Measurements from ENCODE around the gene LRRC10.
A peak's percentile ranks its signal among the peaks of the same experiment; 100 is the strongest.

Gene LRRC10

DNA sequence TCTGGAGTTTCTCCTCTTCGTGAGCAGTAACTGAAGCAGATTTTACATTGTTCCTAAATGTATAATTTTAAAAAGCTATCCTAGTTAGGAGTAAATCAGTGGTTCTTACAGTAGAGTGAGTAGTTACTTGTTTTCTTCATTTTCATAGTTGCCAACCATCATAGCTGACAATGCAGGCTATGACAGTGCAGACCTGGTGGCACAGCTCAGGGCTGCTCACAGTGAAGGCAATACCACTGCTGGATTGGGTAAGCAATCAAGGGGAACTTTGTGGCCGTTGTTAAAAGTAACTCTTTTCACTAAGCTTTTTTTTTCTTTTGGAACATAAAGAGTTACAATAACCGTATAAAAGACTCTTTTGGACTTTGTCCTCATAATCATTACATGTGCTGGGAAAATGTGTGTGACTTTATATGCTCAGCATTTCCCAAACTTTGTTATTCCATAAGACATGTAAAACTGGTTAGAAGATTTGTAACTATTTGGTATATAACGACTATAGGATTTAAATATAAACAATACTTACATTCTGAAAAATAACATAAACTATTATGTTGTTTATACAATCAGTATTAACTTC, 12.4 kb downstream of the LRRC10 start:
- Mint-ChIP-seq H3K27me3 (no peaks in the 10 kb centered on the region), H3K9me3 (no peaks in the 10 kb centered on the region), H3K4me3 (no peak overlapping the region), H3K4me1 (peaks cover 11% of the 10 kb centered on the region), H3K27ac (no peak overlapping the region)
- DNase-seq = no peak
- no peak for ATAC-seq

DNA sequence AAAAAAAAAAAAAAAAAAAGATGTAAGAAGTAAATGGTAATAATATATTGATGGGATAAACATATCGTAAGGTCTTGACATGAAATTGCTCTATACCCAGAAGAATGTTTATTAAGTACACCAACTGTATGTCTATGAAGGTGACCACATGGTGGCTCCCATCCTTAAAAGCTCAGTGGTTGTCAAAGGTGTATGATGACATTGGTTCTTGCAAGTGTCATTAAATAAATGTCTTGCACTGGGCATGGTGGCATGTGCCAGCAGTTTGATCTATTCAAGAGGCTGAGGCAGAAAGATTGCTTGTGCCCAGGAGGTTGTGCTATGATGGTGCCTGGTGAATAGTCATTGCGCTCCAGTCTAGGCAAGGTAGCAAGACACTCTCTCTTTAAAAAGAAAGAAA, 15.0 kb downstream of the LRRC10 start:
- no peak overlapping the region for H3K27ac Mint-ChIP-seq
- no peaks in the 10 kb centered on the region for H3K27me3 Mint-ChIP-seq
- no peak overlapping the region for H3K4me3 Mint-ChIP-seq
- ATAC-seq (no peak), DNase-seq (no peak)
- H3K4me1 Mint-ChIP-seq = peaks cover 29% of the 10 kb centered on the region
- H3K9me3 Mint-ChIP-seq = no peaks in the 10 kb centered on the region

DNA sequence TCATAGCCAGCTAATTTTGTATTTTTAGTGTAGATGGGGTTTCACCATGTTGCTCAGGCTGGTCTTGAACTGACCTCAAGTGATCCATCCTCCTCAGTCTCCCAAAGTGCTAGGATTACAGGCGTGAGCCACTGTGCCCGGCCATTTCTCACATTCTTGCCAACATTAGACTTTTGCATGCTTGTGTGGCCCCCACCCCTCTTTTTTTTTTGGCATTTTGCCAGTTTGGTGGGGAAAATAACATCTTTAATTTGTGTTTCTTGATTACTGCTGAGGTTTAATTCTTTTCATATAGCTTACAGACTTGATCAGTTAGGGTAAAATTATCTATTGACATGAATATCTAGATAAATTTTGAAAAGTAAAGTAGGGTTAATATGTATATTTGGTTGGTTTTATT, 21.6 kb downstream of the LRRC10 start:
- no peak overlapping the region for H3K4me3 Mint-ChIP-seq
- no peak for ATAC-seq
- no peaks in the 10 kb centered on the region for H3K27me3 Mint-ChIP-seq
- H3K9me3 Mint-ChIP-seq = no peaks in the 10 kb centered on the region
- no peak for DNase-seq
- H3K27ac Mint-ChIP-seq = peak overlapping the region in 1 of 2 donors; percentile 42
- H3K4me1 Mint-ChIP-seq = peaks cover 57% of the 10 kb centered on the region

DNA sequence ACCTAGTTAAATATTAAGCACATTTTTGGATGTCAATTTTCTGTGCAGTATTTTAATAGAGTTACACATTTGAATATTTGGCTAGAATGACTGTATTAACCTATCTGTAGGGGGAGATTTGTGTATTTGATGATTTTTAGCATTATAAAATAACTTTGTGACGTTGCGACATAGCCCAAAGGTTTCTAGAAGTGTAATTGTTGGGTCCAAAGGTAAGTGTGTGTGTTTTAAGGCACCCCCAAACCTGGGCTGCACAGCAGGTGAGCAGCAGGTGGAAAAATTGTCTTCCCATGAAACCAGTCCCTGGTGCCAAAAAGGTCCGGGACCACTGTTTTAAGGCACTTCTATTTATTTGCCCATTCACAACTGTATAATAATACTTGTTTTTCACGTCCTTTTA, 22.2 kb downstream of the LRRC10 start:
- peak overlapping the region in 1 of 2 donors; percentile 33 for H3K4me3 Mint-ChIP-seq
- ATAC-seq = no peak
- peak overlapping the region in 1 of 2 donors; percentile 42 for H3K27ac Mint-ChIP-seq
- peaks cover 52% of the 10 kb centered on the region for H3K4me1 Mint-ChIP-seq
- H3K9me3 Mint-ChIP-seq = no peaks in the 10 kb centered on the region
- no peak for DNase-seq
- H3K27me3 Mint-ChIP-seq = no peaks in the 10 kb centered on the region

DNA sequence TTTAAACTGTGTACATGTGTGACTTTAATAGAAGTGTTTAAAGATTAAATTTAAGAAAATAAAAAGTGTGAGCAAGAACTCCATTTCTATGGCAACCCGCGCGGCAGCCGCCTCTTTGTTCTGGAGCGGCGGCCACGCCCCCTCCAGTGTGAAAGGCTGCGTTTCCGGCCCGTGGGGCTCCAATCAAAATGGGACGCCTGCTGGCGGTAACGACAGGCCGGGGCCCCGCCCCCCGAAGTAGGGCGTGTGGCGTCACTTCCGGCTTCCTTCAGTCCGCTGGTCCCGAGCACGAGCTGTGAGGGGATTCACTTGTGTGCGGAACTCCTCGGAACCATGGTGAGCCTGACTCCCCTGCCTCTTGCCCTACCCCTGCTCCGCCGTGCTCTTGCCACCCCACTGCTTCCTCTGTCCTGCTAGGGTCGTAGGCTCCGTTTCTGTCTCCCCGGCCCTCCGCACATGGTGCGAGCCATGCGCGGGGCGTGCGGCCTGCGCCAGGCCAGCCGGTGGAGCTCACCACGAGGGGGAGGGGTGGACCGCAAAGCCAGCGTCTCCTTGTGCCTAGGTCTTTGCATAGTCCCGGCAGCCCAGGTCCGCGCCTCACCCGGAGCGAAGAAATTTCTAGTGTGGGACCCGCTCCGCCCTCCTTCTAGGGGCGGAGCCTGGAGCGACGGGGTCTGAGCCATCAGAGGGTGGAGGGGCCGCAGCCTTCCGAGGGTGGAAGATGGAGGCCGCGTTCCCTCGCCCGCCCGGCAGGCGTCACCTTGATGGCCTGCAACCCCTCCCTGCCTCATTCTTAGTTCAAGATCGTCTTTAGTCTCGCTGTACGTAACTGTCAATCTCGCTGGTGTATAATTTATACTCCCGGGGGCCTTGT, 25.3 kb downstream of the LRRC10 start, which contains the start of gene CCT2:
TSS of gene CCT2 (plus strand) at position 271 of the 874 bp plus-strand sequence. CDS start at position 334, 63 bp downstream.
- H3K27me3 Mint-ChIP-seq = no peaks in the 10 kb centered on the region
- H3K4me3 Mint-ChIP-seq = peak within 1 kb of the TSS; percentile 90 to 97
- peaks cover 32% of the 10 kb centered on the region for H3K4me1 Mint-ChIP-seq
- peak; percentile 95 for ATAC-seq
- no peaks in the 10 kb centered on the region for H3K9me3 Mint-ChIP-seq
- DNase-seq = peak; percentile 93 to 96
- peak within 1 kb of the TSS; percentile 94 to 100 for H3K27ac Mint-ChIP-seq

DNA sequence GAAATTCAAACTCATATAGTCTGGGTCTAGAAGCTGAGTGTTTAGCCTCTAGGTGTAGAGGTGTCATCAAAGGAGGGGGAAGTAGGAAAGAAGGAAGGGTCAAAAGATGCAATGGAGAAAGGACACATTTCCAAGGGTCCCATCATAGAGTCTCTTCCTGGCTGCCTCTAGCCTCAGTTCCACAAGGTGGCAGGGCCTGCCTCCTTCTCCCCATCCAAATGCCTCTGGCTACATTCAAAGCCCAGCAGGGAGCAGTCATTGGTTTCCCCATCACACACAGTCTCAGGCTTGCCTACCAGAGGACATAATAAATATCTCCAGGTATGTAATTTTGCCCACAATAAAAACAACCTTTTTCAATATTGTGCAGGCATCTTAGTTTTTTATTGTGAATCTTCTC, 27.5 kb downstream of the LRRC10 start:
- ATAC-seq = no peak
- no peak overlapping the region for H3K4me3 Mint-ChIP-seq
- peaks cover 16% of the 10 kb centered on the region for H3K4me1 Mint-ChIP-seq
- no peak overlapping the region for H3K27ac Mint-ChIP-seq
- DNase-seq = no peak
- H3K9me3 Mint-ChIP-seq = no peaks in the 10 kb centered on the region
- no peaks in the 10 kb centered on the region for H3K27me3 Mint-ChIP-seq

DNA sequence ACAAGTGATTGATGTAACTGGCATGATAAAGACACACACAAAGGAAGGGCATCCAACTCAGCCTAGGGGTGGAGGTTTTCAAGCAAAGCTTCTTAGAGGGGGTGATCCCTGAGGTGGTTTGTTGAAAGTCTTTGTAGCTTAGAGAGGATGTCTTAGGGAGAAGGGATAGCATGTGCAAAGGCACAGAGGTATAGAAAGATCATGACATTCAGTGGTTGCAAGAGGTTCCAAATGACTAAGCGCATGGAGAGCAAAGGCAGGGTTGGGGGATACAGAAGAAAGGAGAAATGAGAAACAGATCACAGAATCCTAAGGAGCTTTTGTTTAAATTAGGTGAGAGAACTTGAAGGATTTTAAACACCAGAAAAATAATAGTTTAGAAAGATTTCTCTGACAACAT, 30.6 kb downstream of the LRRC10 start:
- H3K27ac Mint-ChIP-seq = peak overlapping the region in 1 of 2 donors; percentile 21
- H3K9me3 Mint-ChIP-seq = no peaks in the 10 kb centered on the region
- H3K27me3 Mint-ChIP-seq = no peaks in the 10 kb centered on the region
- peak; percentile 46 for ATAC-seq
- no peak for DNase-seq
- no peak overlapping the region for H3K4me3 Mint-ChIP-seq
- H3K4me1 Mint-ChIP-seq = peaks cover 6% of the 10 kb centered on the region

DNA sequence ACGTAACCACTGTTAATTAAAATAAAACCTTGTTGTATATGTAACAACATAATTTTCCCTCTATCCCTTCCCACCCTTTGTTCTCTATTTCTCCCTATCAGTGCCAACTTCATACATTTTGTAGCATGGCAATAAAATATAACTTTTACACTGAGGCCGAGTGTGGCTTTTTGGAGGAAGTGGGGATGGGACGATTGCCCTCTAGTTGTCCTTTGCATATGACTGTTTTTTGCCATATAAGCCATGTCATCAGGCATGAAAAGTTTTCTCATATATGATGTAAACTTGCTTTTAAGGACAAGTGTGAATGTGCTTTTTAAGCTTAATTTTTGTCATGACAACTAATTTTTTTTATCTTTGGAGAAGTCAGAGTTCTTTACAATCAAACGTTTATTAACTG, 31.7 kb downstream of the LRRC10 start:
- DNase-seq = no peak
- no peak overlapping the region for H3K4me3 Mint-ChIP-seq
- H3K9me3 Mint-ChIP-seq = no peaks in the 10 kb centered on the region
- no peaks in the 10 kb centered on the region for H3K27me3 Mint-ChIP-seq
- H3K4me1 Mint-ChIP-seq = peaks cover 7% of the 10 kb centered on the region
- ATAC-seq = no peak
- H3K27ac Mint-ChIP-seq = no peak overlapping the region

DNA sequence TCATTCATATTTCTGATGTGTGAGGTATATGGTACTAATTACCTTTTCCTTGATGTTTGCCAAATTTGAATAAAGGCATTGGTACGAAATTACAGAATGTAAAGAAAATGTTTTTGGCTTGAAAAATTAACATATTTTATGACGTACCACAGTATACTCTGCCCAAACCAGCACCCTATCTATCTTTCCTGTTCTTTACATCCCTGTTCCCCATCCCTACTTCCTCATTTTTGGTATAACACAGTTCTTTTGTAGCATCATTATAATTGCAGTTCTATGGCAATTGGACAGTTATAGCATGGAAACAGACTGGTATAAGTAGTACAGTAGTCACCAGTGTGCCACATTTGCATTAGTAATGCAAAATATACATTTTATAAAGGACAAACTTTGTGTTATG, 32.4 kb downstream of the LRRC10 start:
- H3K27me3 Mint-ChIP-seq = no peaks in the 10 kb centered on the region
- H3K4me1 Mint-ChIP-seq = peaks cover 12% of the 10 kb centered on the region
- no peak overlapping the region for H3K27ac Mint-ChIP-seq
- H3K9me3 Mint-ChIP-seq = no peaks in the 10 kb centered on the region
- no peak for DNase-seq
- no peak overlapping the region for H3K4me3 Mint-ChIP-seq
- ATAC-seq = no peak

DNA sequence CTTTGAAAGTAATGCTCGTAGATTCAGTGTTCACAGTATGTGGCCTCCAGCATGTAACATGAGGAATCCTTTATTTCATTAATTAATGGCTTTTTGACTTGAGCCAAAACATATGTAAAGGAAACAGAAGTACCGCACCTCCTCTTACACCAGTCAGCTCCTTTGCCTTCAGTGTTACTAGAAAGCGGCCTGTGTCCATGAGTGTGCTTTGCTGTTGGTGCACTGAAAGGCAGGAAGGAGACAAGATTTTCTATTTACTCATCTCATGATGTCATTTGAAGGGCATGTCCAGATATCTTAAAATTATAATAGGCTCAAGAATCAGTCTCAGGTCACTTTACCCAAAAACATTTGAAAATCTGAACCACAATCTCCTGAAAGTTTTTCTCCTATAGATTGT, 35.4 kb downstream of the LRRC10 start:
- Mint-ChIP-seq H3K27ac (no peak overlapping the region), H3K4me3 (no peak overlapping the region), H3K4me1 (peaks cover 12% of the 10 kb centered on the region), H3K9me3 (no peaks in the 10 kb centered on the region), H3K27me3 (no peaks in the 10 kb centered on the region)
- no peak for DNase-seq
- no peak for ATAC-seq

DNA sequence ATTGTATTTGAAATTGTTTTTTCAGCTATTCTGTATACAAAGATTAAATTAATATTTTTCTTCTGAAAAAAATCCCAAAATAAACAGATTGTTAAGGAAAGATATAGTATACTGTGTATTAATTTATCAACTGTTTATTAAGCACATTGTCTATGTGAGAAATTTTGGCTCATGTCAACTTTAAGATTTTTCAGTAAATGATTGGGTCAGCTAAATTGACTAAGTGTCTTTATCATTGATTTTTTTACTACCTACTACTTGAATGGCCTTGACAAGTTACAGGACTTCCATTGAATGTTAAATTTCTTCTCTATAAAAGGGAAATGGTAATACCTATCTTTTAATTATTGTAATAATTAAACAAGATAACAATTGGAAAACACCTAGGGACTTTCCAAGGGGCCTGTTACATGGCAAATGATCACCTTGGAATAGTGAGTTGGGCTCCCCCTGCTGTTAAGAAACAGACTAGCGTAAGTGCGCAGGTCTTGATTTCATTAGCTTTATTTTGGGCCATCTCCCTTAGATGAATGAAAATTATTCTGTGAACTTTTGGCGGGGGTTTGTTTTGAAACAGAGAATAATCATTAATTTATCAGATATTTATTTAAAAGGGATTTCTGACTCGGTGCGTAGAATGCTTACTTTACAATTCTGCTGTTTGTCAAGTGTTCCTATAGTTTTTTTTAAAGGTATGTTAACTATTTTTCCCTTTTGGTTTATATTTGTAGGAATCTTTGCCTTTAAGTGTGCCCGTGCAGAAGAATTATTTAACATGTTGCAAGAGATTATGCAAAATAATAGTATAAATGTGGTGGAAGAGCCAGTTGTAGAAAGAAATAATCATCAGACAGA, 39.9 kb downstream of the LRRC10 start:
- DNase-seq (peak; percentile 27 to 54), ATAC-seq (peak; percentile 74)
- H3K27me3 Mint-ChIP-seq = no peaks in the 10 kb centered on the region
- H3K4me1 Mint-ChIP-seq = peaks cover 6% of the 10 kb centered on the region
- no peaks in the 10 kb centered on the region for H3K9me3 Mint-ChIP-seq
- H3K4me3 Mint-ChIP-seq = no peak overlapping the region
- no peak overlapping the region for H3K27ac Mint-ChIP-seq

DNA sequence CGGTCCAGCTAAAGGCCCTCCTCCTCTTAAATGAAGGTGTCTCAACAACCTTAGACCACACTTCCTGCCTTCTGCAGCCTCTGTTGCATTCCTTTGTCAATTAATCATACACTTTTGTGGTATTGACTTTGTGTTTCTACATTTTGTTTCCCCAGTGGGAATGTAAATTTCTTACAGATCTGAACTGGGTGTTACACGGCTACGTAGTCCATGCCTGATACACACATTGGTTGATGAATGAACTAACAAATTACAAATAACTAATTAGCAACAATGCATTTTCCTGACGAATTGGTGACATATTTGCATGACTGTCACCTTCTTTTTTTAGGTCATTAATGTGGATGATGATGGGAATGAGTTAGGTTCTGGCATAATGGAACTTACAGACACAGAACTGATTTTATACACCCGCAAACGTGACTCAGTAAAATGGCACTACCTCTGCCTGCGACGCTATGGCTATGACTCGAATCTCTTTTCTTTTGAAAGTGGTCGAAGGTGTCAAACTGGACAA, 40.6 kb downstream of the LRRC10 start:
- Mint-ChIP-seq H3K4me1 (peaks cover 6% of the 10 kb centered on the region), H3K9me3 (no peaks in the 10 kb centered on the region), H3K27ac (no peak overlapping the region), H3K27me3 (no peaks in the 10 kb centered on the region), H3K4me3 (no peak overlapping the region)
- no peak for DNase-seq
- ATAC-seq = no peak

DNA sequence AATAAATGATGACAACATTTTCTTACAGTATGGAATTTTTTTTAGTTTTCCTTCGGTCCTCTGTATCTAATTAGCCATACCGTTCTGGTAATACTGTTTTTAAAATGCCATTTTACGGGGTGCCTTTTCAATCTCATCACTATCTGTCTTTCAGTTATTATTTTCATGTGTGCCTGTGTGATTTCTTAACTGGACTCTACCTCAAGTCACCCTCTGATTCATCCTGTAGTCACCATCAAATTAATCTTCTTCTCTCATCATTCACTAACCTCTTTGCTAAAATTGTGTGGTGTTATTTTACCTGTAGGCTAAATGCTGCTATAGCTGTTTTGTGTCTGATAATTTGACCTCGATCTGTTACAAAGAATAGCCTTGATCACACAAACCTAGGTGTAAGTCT, 41.5 kb downstream of the LRRC10 start:
- Mint-ChIP-seq H3K4me3 (no peak overlapping the region), H3K27ac (peak overlapping the region in 1 of 2 donors; percentile 8), H3K9me3 (no peaks in the 10 kb centered on the region), H3K4me1 (peaks cover 6% of the 10 kb centered on the region), H3K27me3 (no peaks in the 10 kb centered on the region)
- no peak for DNase-seq
- no peak for ATAC-seq

DNA sequence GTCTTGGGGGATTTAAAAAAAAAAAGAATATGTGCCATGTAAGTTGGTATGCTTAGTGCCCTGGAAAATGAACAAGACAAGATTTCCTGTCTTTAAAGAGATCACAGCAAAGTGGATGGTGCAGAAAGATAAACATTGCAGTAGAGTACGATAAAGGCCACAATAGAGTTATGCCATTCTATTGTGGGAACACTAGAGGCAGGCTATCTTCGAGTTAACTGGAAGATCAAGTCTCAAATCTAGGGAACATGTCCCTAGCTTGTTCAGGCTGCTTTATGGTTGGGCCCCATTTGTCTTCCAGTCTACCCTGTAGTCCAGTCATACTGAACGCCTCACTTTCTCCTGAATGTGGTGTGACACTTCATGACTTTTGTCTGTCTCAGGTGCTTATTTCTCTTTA, 44.1 kb downstream of the LRRC10 start:
- H3K27ac Mint-ChIP-seq = peak overlapping the region in 1 of 2 donors; percentile 84
- H3K4me3 Mint-ChIP-seq = no peak overlapping the region
- DNase-seq (no peak), ATAC-seq (no peak)
- H3K27me3 Mint-ChIP-seq = no peaks in the 10 kb centered on the region
- H3K4me1 Mint-ChIP-seq = no peaks in the 10 kb centered on the region
- H3K9me3 Mint-ChIP-seq = no peaks in the 10 kb centered on the region

DNA sequence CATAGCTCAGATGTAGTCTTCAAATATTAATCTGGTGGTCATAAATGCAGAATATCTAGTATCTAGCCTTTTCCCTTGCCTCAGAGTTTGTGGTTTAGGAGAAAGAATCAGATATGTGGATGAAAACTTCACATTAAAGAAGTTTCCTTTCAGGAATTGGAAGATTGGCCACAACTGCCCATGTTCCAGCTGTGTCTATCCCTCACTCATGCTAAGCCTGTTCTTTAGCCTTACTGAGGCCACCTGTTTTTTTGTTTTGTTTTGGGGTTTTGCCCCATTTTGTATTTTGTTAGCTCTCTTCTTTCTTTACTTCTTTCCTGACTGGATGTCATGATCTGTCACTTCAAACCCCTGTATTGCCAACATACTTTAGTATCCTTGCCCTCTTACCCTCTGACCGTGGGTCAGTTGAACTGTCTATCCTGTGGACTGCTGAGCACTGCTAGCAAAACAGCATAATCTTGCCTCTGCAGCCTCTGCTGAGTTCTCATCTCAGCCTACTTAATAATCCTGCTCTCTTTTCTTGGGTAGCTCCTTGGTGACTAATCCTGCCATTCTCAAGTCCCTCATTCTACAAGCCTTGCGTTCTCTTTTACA, 47.4 kb downstream of the LRRC10 start:
- no peak overlapping the region for H3K4me3 Mint-ChIP-seq
- no peak for DNase-seq
- H3K9me3 Mint-ChIP-seq = no peaks in the 10 kb centered on the region
- no peak overlapping the region for H3K27ac Mint-ChIP-seq
- H3K27me3 Mint-ChIP-seq = no peaks in the 10 kb centered on the region
- no peak for ATAC-seq
- no peaks in the 10 kb centered on the region for H3K4me1 Mint-ChIP-seq
